ENCODE results near the gene ZNF469. TPM values are rescaled to one million over a fixed set of nuclear protein-coding genes. Genes with fewer than 3 reads are reported as not detected.
"Not testable (repeated sequence)": the region's sequence is repeated elsewhere in the genome, so short reads cannot be mapped to it uniquely, and the experiment has no call there.

The ZNF469 gene
- total and polyA plus RNA-seq, 4 donors = 0.38 to 5.2 (median 1.2) TPM

DNA sequence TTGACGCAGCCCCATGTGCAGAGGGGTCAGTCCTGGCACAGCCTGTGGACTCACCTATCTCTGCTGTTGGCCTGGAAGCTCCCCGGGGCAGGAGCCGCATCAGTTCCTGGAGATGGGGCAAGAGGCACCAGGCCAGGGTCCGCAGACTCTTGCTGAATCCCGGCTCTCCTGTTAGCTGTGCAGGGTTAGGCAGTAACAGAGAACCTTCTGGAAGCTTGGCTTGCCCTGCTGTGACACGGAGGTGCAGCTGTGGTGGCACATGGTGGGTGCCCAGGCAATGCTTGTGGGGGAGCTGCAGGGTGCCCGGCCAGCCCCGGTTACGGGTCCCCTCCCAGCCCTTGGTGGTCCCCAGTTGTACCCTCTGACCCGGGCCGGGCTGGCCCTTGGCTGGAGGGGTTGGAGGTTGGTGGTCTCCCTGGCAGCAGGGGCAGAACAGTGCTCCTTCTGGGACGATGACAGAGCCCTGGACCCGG lies 26.0 kb upstream of the ZNF469 start:
- intact Hi-C loops (cut with DNase I) = no loop called here
- ATAC-seq (ENCODE audit: low FRiP score) (no peak), DNase-seq (peak; percentile 38 to 65)
- H3K4me1 ChIP-seq (ENCODE audit: control insufficient read depth in 1 of 2, insufficient read depth in 2 of 2, low read length in 2 of 2) = no peaks in the 10 kb centered on the region
- no peak overlapping the region for H3K27ac ChIP-seq (ENCODE audit: low read depth in 1 of 2, low read length in 2 of 2)
- H3K4me3 ChIP-seq (ENCODE audit: low read length in 2 of 2) = no peak overlapping the region
- peaks cover under 1% of the 10 kb centered on the region for H3K9me3 ChIP-seq (ENCODE audit: control insufficient read depth, low read length)
- no peaks in the 10 kb centered on the region for H3K36me3 ChIP-seq (ENCODE audit: control insufficient read depth in 1 of 2, insufficient read depth in 2 of 2, low read length in 1 of 2)
- WGBS, 2 donors = 90 to 91% methylated on average over 11 to 13 of the region's 13 CpGs
- H3K27me3 ChIP-seq (ENCODE audit: control insufficient read depth in 1 of 2, insufficient read depth in 2 of 2, low read length in 1 of 2) = no peaks in the 10 kb centered on the region

DNA sequence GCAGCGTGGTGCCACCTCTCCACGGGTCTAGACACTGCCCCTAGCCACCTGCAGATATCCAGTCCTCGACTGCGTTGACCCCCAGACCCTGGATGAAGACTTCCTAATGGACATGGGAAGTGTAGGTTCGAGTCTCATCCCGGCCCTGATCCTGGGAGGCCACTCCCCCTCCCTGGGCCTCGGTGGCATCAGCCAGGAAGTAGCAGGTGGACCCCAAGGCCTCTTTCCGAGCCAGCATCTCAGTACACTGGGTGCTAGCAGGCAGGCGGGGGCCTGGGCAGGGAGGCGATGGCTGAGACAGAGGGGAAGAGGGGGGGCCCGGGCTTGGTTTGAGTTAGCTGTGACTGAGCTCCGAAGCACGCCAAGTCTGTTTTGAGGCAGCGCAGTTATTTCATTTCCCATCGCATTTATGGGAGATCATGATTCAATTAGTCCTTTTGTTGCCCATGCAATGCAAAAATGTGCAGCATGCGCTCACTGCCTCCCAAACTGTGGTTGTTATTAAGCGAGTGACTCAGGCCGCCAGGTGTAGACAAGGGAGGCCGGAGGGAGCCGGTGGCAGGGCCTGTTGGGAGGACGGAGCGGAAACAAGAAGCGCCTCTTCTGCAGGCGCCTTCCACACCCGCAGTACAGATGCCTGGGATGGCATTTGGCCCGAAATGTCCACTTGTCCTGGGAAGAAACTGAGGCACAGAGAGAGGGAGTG lies 25.3 kb upstream of the ZNF469 start:
- no peak overlapping the region for H3K4me3 ChIP-seq (ENCODE audit: low read length in 2 of 2)
- H3K9me3 ChIP-seq (ENCODE audit: control insufficient read depth, low read length) = peaks cover 1% of the 10 kb centered on the region
- no peaks in the 10 kb centered on the region for H3K27me3 ChIP-seq (ENCODE audit: control insufficient read depth in 1 of 2, insufficient read depth in 2 of 2, low read length in 1 of 2)
- H3K27ac ChIP-seq (ENCODE audit: low read depth in 1 of 2, low read length in 2 of 2) = no peak overlapping the region
- DNase-seq (peak; percentile 24 to 59), ATAC-seq (ENCODE audit: low FRiP score) (no peak)
- 91% methylated on average over 26 of the region's 26 CpGs for WGBS, 2 donors
- H3K36me3 ChIP-seq (ENCODE audit: control insufficient read depth in 1 of 2, insufficient read depth in 2 of 2, low read length in 1 of 2) = no peaks in the 10 kb centered on the region
- intact Hi-C loops (cut with DNase I) = no loop called here
- H3K4me1 ChIP-seq (ENCODE audit: control insufficient read depth in 1 of 2, insufficient read depth in 2 of 2, low read length in 2 of 2) = no peaks in the 10 kb centered on the region

DNA sequence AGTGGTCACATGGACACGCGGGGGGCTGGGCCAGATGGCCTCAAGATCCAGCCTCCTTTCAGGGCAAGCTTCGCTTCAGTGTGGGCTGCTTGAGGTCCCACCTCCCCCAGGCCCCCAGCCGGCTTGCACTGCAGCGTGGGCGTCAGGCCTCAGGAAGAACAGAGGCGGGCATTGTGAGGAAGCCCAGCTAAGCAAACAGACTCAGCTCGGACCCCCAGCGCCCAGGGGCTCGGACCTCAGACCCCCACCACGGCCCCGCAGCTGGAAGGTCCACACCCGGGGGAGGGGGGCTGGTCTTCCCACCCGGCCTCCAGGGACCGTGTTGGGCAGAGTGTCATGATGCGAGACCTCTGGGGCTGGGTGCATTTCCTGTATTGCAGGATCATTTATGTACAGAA lies 24.7 kb upstream of the ZNF469 start:
- H3K4me1 ChIP-seq (ENCODE audit: control insufficient read depth in 1 of 2, insufficient read depth in 2 of 2, low read length in 2 of 2) = no peaks in the 10 kb centered on the region
- ATAC-seq (ENCODE audit: low FRiP score) (no peak), DNase-seq (peak; percentile 15 to 58)
- no peak overlapping the region for H3K4me3 ChIP-seq (ENCODE audit: low read length in 2 of 2)
- no peaks in the 10 kb centered on the region for H3K27me3 ChIP-seq (ENCODE audit: control insufficient read depth in 1 of 2, insufficient read depth in 2 of 2, low read length in 1 of 2)
- intact Hi-C loops (cut with DNase I) = no loop called here
- peaks cover 1% of the 10 kb centered on the region for H3K9me3 ChIP-seq (ENCODE audit: control insufficient read depth, low read length)
- no peak overlapping the region for H3K27ac ChIP-seq (ENCODE audit: low read depth in 1 of 2, low read length in 2 of 2)
- H3K36me3 ChIP-seq (ENCODE audit: control insufficient read depth in 1 of 2, insufficient read depth in 2 of 2, low read length in 1 of 2) = no peaks in the 10 kb centered on the region
- WGBS, 2 donors = 64% methylated on average over 16 of the region's 16 CpGs

DNA sequence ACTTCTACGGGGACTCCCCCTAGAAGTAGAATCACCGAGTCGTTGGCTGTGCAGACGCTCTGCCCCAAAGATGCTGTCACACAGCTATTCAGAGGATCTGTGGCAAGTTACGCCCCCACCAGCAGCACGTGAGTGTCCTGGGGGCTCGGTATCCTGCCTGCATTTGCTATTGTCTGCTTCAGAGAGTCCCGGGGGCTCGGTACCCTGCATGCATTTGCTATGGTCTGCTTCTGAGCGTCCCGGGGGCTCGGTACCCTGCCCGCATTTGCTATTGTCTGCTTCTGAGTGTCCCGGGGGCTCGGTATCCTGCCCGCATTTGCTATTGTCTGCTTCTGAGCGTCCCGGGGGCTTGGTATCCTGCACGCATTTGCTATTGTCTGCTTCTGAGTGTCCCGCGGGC lies 23.8 kb upstream of the ZNF469 start:
- ATAC-seq (ENCODE audit: low FRiP score) (no peak), DNase-seq (peak; percentile 16 to 42)
- no peak overlapping the region for H3K4me3 ChIP-seq (ENCODE audit: low read length in 2 of 2)
- H3K27ac ChIP-seq (ENCODE audit: low read depth in 1 of 2, low read length in 2 of 2) = no peak overlapping the region
- intact Hi-C loops (cut with DNase I) = no loop called here
- peaks cover 1% of the 10 kb centered on the region for H3K9me3 ChIP-seq (ENCODE audit: control insufficient read depth, low read length)
- no peaks in the 10 kb centered on the region for H3K36me3 ChIP-seq (ENCODE audit: control insufficient read depth in 1 of 2, insufficient read depth in 2 of 2, low read length in 1 of 2)
- H3K4me1 ChIP-seq (ENCODE audit: control insufficient read depth in 1 of 2, insufficient read depth in 2 of 2, low read length in 2 of 2) = no peaks in the 10 kb centered on the region
- no peaks in the 10 kb centered on the region for H3K27me3 ChIP-seq (ENCODE audit: control insufficient read depth in 1 of 2, insufficient read depth in 2 of 2, low read length in 1 of 2)
- 88 to 90% methylated on average over 21 of the region's 21 CpGs for WGBS, 2 donors

DNA sequence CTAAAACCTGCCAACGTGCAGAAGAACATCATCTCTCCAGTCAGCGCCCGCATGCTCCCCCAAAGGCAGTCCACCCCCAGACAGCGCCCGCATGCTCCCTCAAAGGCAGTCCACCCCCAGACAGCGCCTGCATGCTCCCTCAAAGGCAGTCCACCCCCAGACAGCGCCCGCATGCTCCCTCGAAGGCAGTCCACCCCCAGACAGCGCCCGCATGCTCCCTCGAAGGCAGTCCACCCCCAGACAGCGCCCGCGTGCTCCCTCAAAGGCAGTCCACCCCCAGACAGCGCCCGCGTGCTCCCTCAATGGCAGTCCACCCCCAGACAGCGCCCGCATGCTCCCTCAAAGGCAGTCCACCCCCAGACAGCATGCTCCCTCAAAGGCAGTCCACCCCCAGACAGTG lies 22.4 kb upstream of the ZNF469 start:
- H3K27me3 ChIP-seq (ENCODE audit: control insufficient read depth in 1 of 2, insufficient read depth in 2 of 2, low read length in 1 of 2); H3K27ac ChIP-seq (ENCODE audit: low read depth in 1 of 2, low read length in 2 of 2); H3K4me3 ChIP-seq (ENCODE audit: low read length in 2 of 2); intact Hi-C loops (cut with DNase I); H3K4me1 ChIP-seq (ENCODE audit: control insufficient read depth in 1 of 2, insufficient read depth in 2 of 2, low read length in 2 of 2); H3K36me3 ChIP-seq (ENCODE audit: control insufficient read depth in 1 of 2, insufficient read depth in 2 of 2, low read length in 1 of 2); ATAC-seq (ENCODE audit: low FRiP score); H3K9me3 ChIP-seq (ENCODE audit: control insufficient read depth, low read length): not testable (repeated sequence)
- 92 to 93% methylated on average over 19 to 20 of the region's 20 CpGs for WGBS, 2 donors
- DNase-seq = peak; percentile 12 to 27

DNA sequence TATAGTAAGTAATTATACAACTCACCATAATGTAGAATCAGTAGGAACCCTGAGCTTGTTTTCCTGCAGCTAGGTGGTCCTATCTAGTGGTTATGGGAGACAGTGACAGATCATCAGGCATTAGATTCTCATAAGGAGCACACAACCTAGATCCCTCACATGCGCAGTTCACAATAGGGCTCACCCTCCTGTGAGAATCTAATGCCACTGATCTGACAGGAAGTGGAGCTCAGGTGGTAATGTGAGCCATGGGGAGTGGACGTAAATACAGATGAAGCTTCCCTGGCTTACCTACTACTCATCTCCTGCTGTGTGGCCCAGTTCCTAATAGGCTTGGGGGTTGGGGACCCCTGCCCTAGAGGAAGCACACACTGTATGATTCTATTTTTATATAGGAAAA lies 21.8 kb upstream of the ZNF469 start:
- WGBS, 2 donors = 77 to 87% methylated on average over 2 of the region's 2 CpGs
- peak in 1 of 2 donors; percentile 1 for DNase-seq
- no peak overlapping the region for H3K27ac ChIP-seq (ENCODE audit: low read depth in 1 of 2, low read length in 2 of 2)

DNA sequence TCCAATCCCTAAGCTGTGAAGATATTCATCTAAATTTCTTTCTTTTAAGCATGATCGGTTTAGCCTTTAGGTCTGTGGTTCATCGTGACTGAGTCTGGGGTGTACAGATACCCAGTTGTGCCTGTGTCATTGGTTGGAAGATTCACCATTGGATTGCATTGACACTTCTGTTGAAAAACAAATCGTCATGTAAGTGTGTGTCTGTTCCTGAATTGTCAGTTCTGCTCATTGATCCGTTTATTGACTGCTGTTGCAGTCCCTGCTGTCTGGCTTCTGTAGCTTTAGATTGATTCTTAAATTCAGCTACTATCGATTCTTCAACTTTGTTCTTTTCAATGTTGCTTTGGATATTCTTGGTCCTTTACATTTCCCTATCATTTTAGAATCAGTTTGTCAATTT lies 21.0 kb upstream of the ZNF469 start:
- intact Hi-C loops (cut with DNase I) = no loop called here
- Histone ChIP-seq H3K27me3 (ENCODE audit: control insufficient read depth in 1 of 2, insufficient read depth in 2 of 2, low read length in 1 of 2) (no peaks in the 10 kb centered on the region), H3K4me1 (ENCODE audit: control insufficient read depth in 1 of 2, insufficient read depth in 2 of 2, low read length in 2 of 2) (no peaks in the 10 kb centered on the region), H3K4me3 (ENCODE audit: low read length in 2 of 2) (no peak overlapping the region), H3K27ac (ENCODE audit: low read depth in 1 of 2, low read length in 2 of 2) (no peak overlapping the region), H3K36me3 (ENCODE audit: control insufficient read depth in 1 of 2, insufficient read depth in 2 of 2, low read length in 1 of 2) (no peaks in the 10 kb centered on the region), H3K9me3 (ENCODE audit: control insufficient read depth, low read length) (peaks cover 1% of the 10 kb centered on the region)
- DNase-seq (no peak), ATAC-seq (ENCODE audit: low FRiP score) (no peak)
- WGBS, 2 donors = 82% methylated on average over 5 of the region's 5 CpGs

More for the DNA sequence above, 21.8 kb upstream of the ZNF469 start:
- H3K4me1 ChIP-seq (ENCODE audit: control insufficient read depth in 1 of 2, insufficient read depth in 2 of 2, low read length in 2 of 2) = no peaks in the 10 kb centered on the region
- H3K27me3 ChIP-seq (ENCODE audit: control insufficient read depth in 1 of 2, insufficient read depth in 2 of 2, low read length in 1 of 2) = no peaks in the 10 kb centered on the region
- no peak overlapping the region for H3K4me3 ChIP-seq (ENCODE audit: low read length in 2 of 2)
- H3K36me3 ChIP-seq (ENCODE audit: control insufficient read depth in 1 of 2, insufficient read depth in 2 of 2, low read length in 1 of 2) = no peaks in the 10 kb centered on the region
- ATAC-seq (ENCODE audit: low FRiP score) = no peak
- peaks cover 1% of the 10 kb centered on the region for H3K9me3 ChIP-seq (ENCODE audit: control insufficient read depth, low read length)
- intact Hi-C loops (cut with DNase I) = no loop called here

DNA sequence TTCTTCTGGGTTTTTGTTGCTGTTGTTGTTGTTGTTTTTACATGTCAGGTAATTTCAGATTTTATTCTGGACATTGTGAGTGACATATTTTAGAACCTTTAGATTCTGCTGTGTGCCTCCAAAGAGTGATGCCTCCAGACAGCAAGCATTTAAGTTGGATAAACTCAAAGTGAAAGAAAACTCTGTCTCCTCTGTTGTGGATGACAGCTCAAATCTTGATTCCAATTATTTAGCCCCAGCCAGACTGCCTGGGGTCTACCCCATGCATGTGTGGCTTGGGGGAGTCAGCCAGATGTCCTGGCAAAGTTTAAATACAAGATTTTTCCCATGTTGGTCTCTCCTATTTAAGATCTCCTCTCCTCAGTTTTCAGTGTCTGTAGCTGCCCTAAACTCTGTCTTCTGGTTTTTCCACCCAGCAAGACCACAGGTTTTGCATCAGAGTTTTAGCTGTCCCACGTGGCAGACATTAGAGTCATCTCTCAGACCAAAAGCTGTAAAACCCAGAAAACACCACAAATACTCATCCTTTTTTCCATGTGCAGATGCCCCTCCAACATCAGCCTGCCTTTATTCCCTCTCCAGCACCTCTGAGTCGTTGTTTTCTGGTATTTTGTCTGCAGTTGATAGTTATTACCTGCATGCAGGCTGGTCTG lies 19.4 kb upstream of the ZNF469 start:
- no peaks in the 10 kb centered on the region for H3K4me1 ChIP-seq (ENCODE audit: control insufficient read depth in 1 of 2, insufficient read depth in 2 of 2, low read length in 2 of 2)
- no peak for ATAC-seq (ENCODE audit: low FRiP score)
- WGBS, 2 donors = 50 to 51% methylated on average over 2 of the region's 2 CpGs
- no peak overlapping the region for H3K27ac ChIP-seq (ENCODE audit: low read depth in 1 of 2, low read length in 2 of 2)
- intact Hi-C loops (cut with DNase I) = no loop called here
- no peak overlapping the region for H3K4me3 ChIP-seq (ENCODE audit: low read length in 2 of 2)
- no peaks in the 10 kb centered on the region for H3K36me3 ChIP-seq (ENCODE audit: control insufficient read depth in 1 of 2, insufficient read depth in 2 of 2, low read length in 1 of 2)
- peaks cover 1% of the 10 kb centered on the region for H3K9me3 ChIP-seq (ENCODE audit: control insufficient read depth, low read length)
- H3K27me3 ChIP-seq (ENCODE audit: control insufficient read depth in 1 of 2, insufficient read depth in 2 of 2, low read length in 1 of 2) = no peaks in the 10 kb centered on the region
- no peak for DNase-seq
